ENCODE data around the gene SMIM24.

GRCh38 chr19:3453840-3454239 lies 26.5 kb downstream of the SMIM24 start:
- TF ChIP-seq POLR2A (conservative IDR thresholded peaks at IDR 0.05): no peak
- 0 out of 2 replicates have a peak, but pooled peaks have one; percentile 13 for TF ChIP-seq NR3C1 (CRISPR knock-in tag; IDR thresholded peaks at IDR 0.05)
- no peak for TF ChIP-seq HIVEP1 (CRISPR knock-in tag; IDR thresholded peaks at IDR 0.05)
- no peak for TF ChIP-seq GATA2 (CRISPR knock-in tag; IDR thresholded peaks at IDR 0.05)
